NCI-H2171 (cell line): Measurements from ENCODE around the gene KIF24.
"Not testable (repeated sequence)": the region's sequence is repeated elsewhere in the genome, so short reads cannot be mapped to it uniquely, and the experiment has no call there.

Source experiments
- DNase-seq: peaks from one replicate; lab custom pipeline; 2025; lab: John Stamatoyannopoulos, UW

Gene KIF24

GRCh38 chr9:34365282-34365681, 36.2 kb upstream of the KIF24 start:
- no peak for DNase-seq

DNA sequence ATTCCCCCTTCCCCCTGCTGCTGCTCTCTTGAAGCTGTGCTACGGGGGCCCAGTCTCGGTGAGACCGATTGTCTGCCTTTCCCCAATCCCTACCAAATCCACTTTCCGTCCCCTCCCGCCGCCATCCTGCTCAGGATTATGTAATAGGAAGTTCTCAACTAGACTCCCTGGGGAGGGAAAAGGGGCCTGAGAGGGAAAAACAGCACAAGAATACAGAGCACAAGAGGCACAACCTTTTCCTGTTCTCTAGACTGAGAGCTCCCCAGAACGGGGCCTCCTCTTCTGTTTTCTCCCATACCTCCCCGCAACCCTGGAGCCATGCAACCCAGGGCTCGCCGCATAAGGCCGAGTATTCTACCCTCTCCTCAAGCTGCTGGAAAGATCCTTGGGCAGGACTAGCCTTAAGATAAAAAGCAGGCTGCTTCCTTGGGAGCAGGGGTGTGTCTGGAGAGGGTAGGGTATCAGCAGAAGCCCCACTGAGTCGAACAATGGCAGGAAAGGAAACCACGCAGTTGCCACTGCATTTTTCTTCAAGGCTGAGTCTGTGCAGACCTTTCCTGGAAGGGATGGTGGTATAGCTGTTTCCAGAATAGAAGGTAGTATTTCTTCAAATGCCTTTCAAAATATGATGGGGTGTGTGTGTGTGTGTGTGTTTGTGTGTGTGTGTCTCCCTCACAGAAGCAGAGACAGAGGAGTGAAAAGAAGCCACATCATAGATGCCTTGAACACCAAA, 34.7 kb upstream of the KIF24 start:
- no peak for DNase-seq

DNA sequence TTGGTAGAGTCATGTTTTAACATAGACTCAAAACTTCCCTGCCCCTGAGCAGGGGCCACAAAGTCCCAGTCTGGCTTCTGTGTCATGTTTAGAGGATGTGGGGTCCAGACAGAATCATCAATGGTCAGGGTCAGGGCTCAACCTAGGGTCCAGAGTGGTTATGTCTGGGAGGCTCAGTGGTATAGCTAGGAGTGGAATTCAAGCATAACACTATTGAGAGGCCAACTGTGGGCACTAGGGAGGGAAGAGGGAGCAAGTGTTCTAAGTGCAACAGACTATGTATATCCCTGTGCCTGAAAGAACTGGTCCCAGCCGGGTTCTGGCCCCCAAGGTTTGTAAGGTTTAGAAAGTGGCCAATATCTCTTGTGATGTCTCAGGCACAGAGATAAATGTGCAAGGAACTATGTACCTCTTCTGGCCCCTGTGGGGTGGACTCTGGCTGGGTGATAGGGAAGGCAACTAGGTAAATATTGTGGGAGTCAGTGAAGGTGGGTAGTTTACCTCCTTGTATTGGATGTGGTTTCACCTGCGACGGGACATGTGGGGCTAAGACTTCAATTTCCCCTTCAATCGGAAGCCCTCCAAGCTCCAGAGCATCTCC, 33.6 kb upstream of the KIF24 start:
- no peak for DNase-seq

DNA sequence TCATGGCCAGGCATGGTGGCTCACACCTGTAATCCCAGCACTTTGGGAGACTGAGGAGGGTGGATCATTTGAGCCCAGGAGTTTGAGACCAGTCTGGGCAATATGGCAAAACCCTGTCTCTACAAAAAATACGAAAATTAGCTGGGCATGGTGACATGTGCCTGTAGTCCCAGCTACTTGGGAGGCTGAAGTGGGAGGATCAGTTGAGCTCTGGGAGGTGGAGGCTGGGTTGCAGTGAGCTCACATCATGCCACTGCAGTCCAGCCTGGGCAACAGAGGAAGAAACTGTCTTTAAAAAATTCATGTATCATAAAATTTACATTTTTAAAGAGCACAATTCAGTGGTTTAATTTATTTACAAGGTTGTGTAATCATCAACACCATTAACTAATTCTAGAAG, 23.9 kb upstream of the KIF24 start:
- DNase-seq: not testable (repeated sequence)

GRCh38 chr9:34352122-34352652, 23.1 kb upstream of the KIF24 start:
- not testable (repeated sequence) for DNase-seq

DNA sequence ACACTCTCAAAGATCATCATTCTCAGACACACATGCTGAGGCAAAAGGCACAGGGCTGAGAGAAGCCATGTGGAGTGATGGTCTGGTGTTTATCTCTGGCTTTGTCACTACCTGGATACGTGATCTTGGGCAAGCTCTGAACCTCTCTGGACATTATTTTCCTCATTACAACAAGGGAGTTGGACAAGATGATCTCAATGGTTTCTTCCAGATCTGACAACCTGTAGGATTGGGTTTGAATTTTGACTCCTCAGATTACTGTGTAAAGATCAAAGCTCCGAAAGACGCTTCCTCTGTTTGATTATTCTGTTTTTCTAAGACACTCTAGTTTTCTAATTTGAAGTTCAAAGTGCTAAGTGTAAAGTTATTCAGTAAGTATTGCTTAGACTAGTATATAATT, 20.3 kb upstream of the KIF24 start:
- DNase-seq: no peak

DNA sequence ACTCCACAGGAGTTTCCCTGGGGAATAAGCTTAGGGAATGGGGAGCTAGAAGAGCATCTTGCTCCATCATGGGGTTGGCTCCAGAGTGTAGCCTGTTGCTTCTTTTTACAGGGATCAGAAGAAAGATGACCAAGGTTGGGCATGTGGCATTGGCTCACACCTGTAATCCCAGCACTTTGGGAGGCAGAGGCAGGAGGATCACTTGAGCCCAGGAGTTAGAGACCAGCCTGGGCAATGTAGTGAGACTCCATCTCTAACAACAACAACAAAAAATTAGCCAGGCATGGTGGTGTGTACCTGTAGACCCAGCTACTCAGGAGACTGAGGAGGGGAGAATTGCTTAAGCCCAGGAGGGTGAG, 18.7 kb upstream of the KIF24 start:
- DNase-seq: no peak

DNA sequence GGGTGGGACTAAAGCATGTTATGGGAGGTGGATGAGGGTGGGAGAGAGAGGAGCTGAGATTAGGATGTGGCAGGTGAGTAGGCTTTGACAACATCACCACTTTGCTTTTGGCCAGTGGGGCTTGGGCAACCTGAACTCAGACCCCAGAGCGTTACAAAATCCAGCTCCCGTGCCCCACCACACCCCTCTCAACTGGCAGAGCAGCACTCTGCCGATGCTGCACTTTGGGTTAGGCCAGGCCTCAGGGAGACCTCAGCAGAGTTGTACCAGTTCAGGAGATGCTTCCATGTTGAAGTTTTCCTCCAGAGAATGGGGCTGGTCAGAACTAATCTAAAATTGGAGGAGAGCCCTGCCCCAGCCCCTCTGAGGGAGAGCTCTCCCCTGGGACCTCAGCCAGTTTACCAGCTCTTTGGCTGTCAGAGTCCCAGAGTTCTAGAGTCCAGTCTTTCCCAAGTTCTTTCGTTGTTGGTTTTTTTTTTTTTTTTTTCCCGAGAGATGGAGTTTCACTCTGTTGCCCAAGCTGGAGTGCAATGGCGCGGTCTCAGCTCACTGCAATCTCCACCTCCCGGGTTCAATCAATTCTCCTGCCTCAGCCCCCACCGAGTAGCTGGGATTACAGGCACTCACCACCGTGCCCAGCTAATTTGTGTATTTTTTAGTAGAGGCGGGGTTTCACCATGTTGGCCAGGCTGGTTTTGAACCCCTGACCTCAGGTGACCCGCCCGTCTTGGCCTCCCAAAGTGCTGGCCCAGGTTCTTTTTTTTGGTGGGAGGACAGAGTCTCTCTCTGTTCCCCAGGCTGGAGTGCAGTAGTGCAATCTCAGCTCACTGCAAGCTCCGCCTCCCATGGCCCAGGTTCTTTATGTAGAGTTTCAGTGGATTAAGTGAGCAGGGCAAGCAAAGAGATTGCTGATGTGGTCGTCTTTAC, 18.1 kb upstream of the KIF24 start:
- no peak for DNase-seq

DNA sequence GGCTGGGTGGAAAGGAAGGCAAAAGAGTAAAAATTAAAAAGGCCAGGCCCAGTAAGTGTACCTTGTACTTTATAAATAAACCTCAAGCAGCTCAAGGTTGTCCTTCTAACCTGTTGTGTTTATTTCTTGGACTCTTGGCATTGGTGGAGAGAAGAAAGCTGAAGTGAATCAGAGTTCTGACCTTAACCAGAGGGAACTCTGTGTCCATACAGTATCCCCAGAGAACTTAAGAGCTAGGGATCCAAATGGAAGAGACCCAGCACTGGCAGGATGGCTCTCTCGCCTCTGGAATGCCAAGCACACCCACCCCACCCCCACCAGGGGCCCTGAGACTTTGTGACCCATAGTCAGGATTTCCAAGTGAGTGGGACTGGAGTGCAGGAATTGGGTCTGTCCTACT, 14.5 kb upstream of the KIF24 start:
- no peak for DNase-seq

GRCh38 chr9:34343090-34343489, 14.0 kb upstream of the KIF24 start:
- no peak for DNase-seq

DNA sequence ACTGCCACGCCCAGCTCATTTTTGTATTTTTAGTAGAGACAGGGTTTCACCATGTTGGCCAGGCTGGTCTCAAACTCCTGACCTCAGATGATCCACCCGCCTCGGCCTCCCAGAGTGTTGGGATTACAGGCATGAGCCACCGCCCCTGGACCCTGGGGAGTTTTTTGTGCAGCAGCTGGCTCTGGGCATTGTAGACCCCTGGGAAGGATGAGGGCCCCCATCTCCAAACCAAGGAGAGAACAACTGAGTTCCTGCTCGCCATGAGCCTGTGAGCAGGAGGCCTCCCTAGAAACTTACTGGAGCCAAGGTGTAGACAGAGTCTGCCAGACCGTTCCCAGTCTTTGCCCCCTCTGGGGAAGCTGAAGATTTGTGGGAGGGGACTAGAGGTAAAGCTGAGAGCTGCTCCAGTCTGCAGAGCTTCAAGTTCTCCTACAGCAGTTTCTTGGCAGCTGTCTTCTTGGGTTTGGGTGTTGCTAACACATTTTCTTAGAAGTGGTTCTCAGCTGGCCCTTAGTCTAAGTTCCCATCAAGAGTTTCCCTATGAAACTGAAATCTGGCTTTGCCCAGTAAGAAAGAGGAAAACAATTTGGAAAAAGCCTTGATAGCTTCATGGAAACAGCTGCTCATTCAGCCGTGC, 12.7 kb upstream of the KIF24 start:
- DNase-seq: no peak

DNA sequence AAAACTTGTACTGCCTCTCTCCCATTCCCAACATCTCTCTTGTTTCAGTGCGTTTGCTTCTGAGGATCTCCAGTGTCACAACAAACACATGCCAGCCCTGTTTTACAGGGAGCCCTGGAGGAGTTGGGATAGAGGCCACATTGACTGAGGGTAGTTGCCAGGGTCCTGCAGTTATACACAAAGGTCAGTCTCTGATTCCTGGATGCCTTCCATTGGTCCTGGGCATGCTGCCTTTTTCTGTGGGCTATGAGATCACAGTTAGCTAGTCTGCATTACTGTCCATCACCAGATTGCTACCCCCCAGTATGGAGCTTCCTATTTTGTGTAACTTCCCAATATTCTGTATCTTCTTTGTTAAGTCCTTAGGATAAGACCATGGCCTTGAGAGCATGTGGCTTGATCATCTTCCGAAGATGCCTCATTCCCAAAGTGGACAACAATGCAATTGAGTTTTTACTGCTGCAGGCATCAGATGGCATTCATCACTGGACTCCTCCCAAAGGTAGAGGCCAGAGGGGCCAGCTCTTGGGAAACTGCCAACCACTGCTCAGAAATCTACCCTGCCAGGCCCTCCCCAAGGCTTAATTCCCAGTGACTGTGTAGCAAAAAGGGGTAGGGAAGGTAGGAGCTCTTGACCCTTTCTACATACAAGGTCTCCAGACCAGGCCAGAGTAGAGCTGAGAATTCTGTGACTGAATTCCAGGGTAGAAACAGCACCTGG, 9.8 kb upstream of the KIF24 start:
- DNase-seq: no peak

- DNase-seq: not testable (repeated sequence)
Measured at GRCh38 chr9:34338079-34338478, 9.0 kb upstream of the KIF24 start.

GRCh38 chr9:34337403-34337802, 8.3 kb upstream of the KIF24 start:
- DNase-seq: peak; percentile 5

DNA sequence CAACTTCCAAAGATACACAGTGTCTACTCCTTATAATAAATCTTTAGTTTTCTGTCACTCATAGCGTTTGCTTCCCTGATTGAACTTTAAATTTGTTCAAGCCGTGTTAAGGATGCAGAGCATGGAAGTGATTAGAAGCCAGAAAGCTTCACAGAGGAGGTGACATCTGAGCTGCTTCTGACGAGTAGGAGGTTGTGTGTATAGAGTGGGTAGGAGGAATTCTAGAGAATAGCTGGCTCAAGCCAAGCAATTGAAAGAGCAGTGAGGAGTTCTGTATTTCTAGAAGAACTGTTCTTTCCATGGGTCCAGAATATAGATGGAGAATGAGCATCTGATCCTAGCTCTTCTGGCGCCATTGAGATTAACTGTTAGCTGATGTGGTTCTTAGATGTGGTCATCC, 6.3 kb upstream of the KIF24 start:
- no peak for DNase-seq

DNA sequence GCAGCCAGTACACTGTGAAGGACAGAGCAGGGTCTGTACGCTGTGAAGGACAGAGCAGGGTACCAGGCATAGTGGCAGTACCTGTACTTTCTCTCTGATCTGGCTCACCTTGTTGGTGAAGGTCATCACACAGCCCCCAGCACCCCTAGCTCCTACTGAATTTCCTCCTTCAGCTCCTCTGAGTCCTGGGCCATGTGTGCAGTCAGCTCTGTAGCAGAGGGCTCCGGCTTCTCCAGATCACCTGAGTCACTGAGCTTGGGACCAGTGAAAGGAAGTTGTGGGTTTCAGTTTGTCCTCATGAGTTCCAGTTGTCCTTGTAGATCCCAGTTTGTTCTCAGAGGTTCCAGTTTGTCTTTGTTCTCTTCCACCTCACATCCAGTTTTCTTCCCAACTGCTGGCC, 5.8 kb upstream of the KIF24 start:
- no peak for DNase-seq

DNA sequence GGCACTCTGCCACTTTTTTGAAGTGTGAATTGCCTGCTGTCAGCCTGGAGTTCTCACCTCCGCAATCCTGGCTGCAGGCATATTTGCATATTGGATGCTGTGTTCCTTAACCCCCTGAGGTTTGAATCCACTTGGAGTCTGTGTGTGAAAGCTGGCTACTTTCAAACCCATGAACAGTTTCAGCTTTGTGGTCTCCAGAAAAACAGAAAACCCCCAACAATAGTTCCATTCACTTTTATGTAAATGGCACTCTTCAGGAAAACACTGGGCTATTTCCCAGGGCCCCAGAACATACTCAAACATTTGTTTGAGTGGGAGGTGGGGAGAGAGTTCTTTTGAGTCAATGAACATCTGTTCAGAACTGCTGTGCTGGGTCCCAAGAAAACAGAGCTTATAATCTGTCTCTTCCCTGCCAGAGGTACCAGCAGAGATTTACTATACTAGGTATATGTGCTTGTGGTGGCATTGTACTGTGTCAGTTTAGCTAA, 5.3 kb upstream of the KIF24 start:
- peak; percentile 5 for DNase-seq

- no peak for DNase-seq
Measured at GRCh38 chr9:34333836-34334235, 4.8 kb upstream of the KIF24 start.

DNA sequence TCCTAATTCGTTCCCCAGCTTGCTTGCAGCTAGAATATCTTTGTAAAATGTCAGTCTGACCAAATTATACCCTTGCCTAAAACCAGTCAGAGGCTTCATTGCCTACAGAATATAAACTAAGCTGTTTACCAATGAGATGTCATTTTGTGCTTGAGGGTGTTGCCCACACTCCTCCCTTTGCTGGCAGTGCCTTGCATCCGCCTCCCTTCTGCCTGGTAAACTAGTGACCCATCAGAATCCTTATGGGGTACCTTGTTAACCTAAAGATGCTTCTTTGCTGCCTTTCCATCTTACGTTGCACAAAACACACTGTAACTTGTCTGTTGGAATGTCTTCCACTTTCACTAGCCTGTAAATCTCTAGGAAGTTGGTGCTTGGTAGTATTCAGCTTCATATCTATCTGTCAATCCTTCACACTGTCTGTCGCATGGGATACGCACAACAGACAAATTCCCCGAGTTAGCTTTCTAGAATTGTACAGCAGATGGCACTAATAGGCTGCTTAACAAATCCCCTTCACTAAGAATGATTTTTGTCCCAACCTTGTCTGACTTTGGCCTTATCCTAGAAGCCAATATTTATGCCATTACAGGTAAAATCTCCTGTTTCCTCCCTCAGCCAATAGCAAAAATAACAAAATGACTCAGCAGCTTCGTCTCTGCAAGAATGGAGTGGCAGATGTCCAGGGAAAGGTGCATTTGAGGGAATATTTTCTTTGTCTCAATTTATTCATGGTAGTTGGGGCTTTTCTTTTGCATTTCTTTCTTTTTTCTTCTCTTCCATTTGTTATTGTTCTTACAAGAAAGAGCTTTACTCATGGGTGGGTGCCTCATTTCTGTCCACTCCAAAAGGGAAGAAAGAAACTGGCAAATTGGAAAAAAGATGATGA, 3.3 kb upstream of the KIF24 start:
- peak; percentile 23 for DNase-seq

DNA sequence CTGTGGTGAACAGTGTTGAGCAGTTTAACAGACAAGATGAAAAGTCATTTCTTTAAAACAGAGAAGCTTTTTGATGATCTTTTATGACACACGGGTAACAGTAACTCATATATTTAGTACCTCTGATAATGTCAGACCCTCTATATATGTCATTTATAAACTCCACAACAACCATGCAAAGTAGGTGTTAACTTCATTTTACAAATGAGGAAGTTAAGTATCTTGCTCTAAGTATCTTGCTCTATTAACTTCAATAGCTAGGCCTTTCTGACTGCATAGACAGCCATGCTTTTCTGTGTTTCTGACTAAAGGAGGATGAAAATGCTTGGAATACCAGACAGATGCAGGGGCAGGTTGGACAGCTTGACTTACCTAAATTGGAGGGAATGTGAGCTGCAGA, 2.1 kb upstream of the KIF24 start:
- DNase-seq: no peak
